HepG2 (cell line): ENCODE measurements around the gene TRIM54. TPM values are rescaled to one million over a fixed set of nuclear protein-coding genes. Genes with fewer than 3 reads are reported as not detected.
A peak's percentile ranks its signal among the peaks of the same experiment; 100 is the strongest.

Source experiments
- CBX5 ChIP-seq: sonication (generic); formaldehyde crosslinking; IDR thresholded peaks from 2 replicates; pipeline ENCODE4 v1.4.0; 2020; ENCODE audit warnings: missing genetic modification reagents, borderline replicate concordance
- CENPT ChIP-seq: sonication (generic); formaldehyde crosslinking; IDR thresholded peaks from 2 replicates; pipeline ENCODE4 v1.8.0; 2022; ENCODE audit warnings: low read depth, mild to moderate bottlenecking, moderate library complexity, missing genetic modification reagents
- EEA1 ChIP-seq: sonication (generic); formaldehyde crosslinking; IDR thresholded peaks from 2 replicates; pipeline ENCODE4 v1.5.1; 2020; ENCODE audit warnings: mild to moderate bottlenecking, missing genetic modification reagents, borderline replicate concordance
- GFI1 ChIP-seq: sonication (generic); formaldehyde crosslinking; IDR thresholded peaks from 2 replicates; pipeline ENCODE4 v1.5.0; 2020; ENCODE audit warnings: missing genetic modification reagents, mild to moderate bottlenecking, borderline replicate concordance
- GPN1 ChIP-seq: sonication (generic); formaldehyde crosslinking; IDR thresholded peaks from 2 replicates; pipeline ENCODE4 v1.5.1; 2020; ENCODE audit warnings: missing genetic modification reagents, borderline replicate concordance
- HES4 ChIP-seq: sonication (generic); formaldehyde crosslinking; IDR thresholded peaks from 2 replicates; pipeline ENCODE4 v1.9.0; 2021; ENCODE audit warnings: mild to moderate bottlenecking, missing genetic modification reagents, borderline replicate concordance
- HOXA5 ChIP-seq: sonication (generic); formaldehyde crosslinking; IDR thresholded peaks from 2 replicates; pipeline ENCODE4 v1.4.0; 2020; ENCODE audit warnings: missing genetic modification reagents
- KAT2B ChIP-seq: fragments of 150-350 bp; IDR thresholded peaks from 2 replicates; pipeline ENCODE4 v1.6.1; 2014; ENCODE audit warnings: low read depth, low read length, borderline replicate concordance
- NFIB ChIP-seq: sonication (generic); formaldehyde crosslinking; IDR thresholded peaks from 2 replicates; pipeline ENCODE4 v1.9.0; 2021; ENCODE audit warnings: missing genetic modification reagents, mild to moderate bottlenecking, borderline replicate concordance
- NFKBIZ ChIP-seq: IDR thresholded peaks from 2 replicates; pipeline ENCODE4 v1.6.1; 2018; ENCODE audit warnings: missing genetic modification reagents, missing compliant biosample characterization
- PHF20 ChIP-seq: sonication (generic); formaldehyde crosslinking; IDR thresholded peaks from 2 replicates; pipeline ENCODE4 v1.5.0; 2020; ENCODE audit warnings: mild to moderate bottlenecking, missing genetic modification reagents
- PRPF4 ChIP-seq: fragments of 200-400 bp; formaldehyde crosslinking; IDR thresholded peaks from 2 replicates; pipeline ENCODE4 v1.6.1; 2016; ENCODE audit warnings: low read length, low read depth; ENCODE audit not compliant: poor library complexity, severe bottlenecking
- RFX1 ChIP-seq: fragments of 450-650 bp; IDR thresholded peaks from 2 replicates; pipeline ENCODE4 v1.6.1; 2017
- SRY ChIP-seq: sonication (generic); formaldehyde crosslinking; IDR thresholded peaks from 2 replicates; pipeline ENCODE4 v1.8.0; 2022; ENCODE audit warnings: mild to moderate bottlenecking, missing genetic modification reagents
- SUZ12 ChIP-seq: fragments of 150-350 bp; IDR thresholded peaks from 2 replicates; pipeline ENCODE4 v1.6.1; 2014; ENCODE audit warnings: low read depth, low read length
- TRIM24 ChIP-seq: sonication (generic); formaldehyde crosslinking; IDR thresholded peaks from 2 replicates; pipeline ENCODE4 v1.8.0; 2022; ENCODE audit warnings: mild to moderate bottlenecking, missing genetic modification reagents
- ZBTB21 ChIP-seq: sonication (generic); formaldehyde crosslinking; IDR thresholded peaks from 2 replicates; pipeline ENCODE4 v1.4.0; 2020; ENCODE audit warnings: missing genetic modification reagents
- ZFP36 ChIP-seq: fragments of 150-350 bp; IDR thresholded peaks from 2 replicates; pipeline ENCODE4 v1.6.1; 2018; ENCODE audit warnings: borderline replicate concordance, low read length, low read depth; ENCODE audit not compliant: partially characterized antibody
- ZMAT3 ChIP-seq: sonication (generic); formaldehyde crosslinking; conservative IDR thresholded peaks from 2 replicates; pipeline ENCODE4 v1.7.0; 2021; ENCODE audit warnings: missing genetic modification reagents
- ZNF121 ChIP-seq: sonication (generic); formaldehyde crosslinking; IDR thresholded peaks from 2 replicates; pipeline ENCODE4 v1.5.0; 2020; ENCODE audit warnings: mild to moderate bottlenecking, missing genetic modification reagents
- ZNF263 ChIP-seq: sonication (generic); formaldehyde crosslinking; IDR thresholded peaks from 2 replicates; pipeline ENCODE4 v1.4.0; 2020; ENCODE audit warnings: missing genetic modification reagents
- ZNF430 ChIP-seq: sonication (generic); formaldehyde crosslinking; IDR thresholded peaks from 2 replicates; pipeline ENCODE4 v1.9.0; 2021; ENCODE audit warnings: mild to moderate bottlenecking, missing genetic modification reagents
- polyA plus RNA-seq, 8 experiments: library from polyadenylated mRNA; depleted of rRNA in 3 of 8; stranded (reverse) in 7 of 8; unstranded in 1 of 8; fragments of >200 nt; fragmentation: Illumina TruSeq in 4 of 8; extraction: Trizol in 4 of 8; gene quantifications; 2 replicates each; pipeline versions ENCODE4 v1.2.1 to v1.2.3, GENCODE V29; 2011 to 2016; ENCODE audit warnings: low read depth in 4 of 8, missing spikeins in 1 of 8, mixed read lengths in 1 of 8; ENCODE audit not compliant: insufficient read depth in 1 of 8
- total RNA-seq, 5 experiments: library from RNA; depleted of rRNA; stranded (reverse); fragments of >200 nt; fragmentation: Illumina TruSeq; extraction: Trizol; gene quantifications; 2 replicates each; pipeline ENCODE4 v1.2.3, GENCODE V29; 2016; ENCODE audit warnings: low read depth in 1 of 5
- TF ChIP-seq, protein P1 (sequence below): sonication (generic); formaldehyde crosslinking; IDR thresholded peaks from 2 replicates; pipeline ENCODE4 v1.8.0; 2022; ENCODE audit warnings: missing genetic modification reagents, low read depth, mild to moderate bottlenecking, borderline replicate concordance
- TF ChIP-seq, protein P2 (sequence below): sonication (generic); formaldehyde crosslinking; IDR thresholded peaks from 2 replicates; pipeline ENCODE4 v1.4.0; 2020; ENCODE audit warnings: missing genetic modification reagents; ENCODE audit errors: not compliant biosample characterization
- TF ChIP-seq, protein P3 (sequence below): sonication (generic); formaldehyde crosslinking; IDR thresholded peaks from 2 replicates; pipeline ENCODE4 v1.4.0; 2020; ENCODE audit warnings: mild to moderate bottlenecking, missing genetic modification reagents
- TF ChIP-seq, protein P4 (sequence below): sonication (generic); IDR thresholded peaks from 2 replicates; pipeline ENCODE4 v1.6.1; 2016; ENCODE audit warnings: low read depth, borderline replicate concordance
- TF ChIP-seq, protein P5 (sequence below): sonication (generic); formaldehyde crosslinking; IDR thresholded peaks from 2 replicates; pipeline ENCODE4 v1.4.0; 2020; ENCODE audit warnings: missing genetic modification reagents

TRIM54 gene
- total and polyA plus RNA-seq, 2 of the 13 experiments (the other 11 are each of a cell fraction or from before 2014, with no cell fraction given), result 0.07 to 0.13 TPM

DNA sequence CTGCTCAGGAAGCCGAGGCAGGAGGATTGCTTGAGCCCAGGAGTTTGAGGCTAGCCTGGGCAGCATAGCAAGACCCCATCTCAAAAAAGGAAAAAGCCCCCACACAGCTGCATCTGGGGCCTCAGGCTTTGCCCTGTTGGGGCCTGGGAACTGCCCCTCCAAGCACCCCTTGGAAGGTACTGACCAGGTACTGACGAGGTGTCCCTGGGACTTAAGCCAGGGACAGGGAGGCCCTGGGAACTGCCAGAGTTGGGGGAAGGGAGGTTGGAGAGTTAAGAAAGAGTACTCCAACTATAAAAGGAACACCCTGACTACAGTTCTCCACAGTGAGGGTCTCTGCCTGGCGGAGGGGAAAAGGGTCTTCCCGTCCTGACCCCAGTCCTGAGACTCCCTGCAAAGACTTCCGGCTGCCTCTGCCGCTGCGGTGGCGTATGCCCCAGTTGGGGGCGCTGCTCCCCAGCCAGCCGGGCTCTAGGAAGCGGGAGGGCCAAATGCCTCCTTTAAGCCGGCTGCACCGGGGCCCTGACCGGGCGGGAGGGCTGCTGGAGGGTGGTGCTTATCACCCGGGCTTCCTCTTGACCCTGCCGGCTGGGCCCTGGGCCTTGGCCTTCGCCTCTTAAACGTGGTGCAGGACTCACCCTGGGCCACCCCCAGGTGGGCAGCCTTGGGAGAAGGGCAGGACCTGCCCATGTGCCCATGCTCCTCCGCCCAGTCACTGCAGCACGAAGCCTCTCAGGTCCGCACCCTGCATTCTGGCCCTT lies 32.2 kb upstream of the TRIM54 start (continued):
- TF ChIP-seq, protein P1, sequence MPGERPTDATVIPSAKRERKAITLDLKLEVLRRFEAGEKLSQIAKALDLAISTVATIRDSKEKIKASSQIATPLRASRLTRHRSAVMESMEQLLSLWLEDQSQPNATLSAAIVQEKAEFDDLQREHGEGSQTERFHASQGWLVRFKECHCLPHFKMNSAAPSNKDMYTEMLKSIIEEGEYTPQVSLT (CRISPR knock-in tag), result no peak
- TF ChIP-seq PHF20 (CRISPR knock-in tag), result peak; percentile 46; the same call in 1 of the 2 replicates
- peak; percentile 99 for TF ChIP-seq ZNF121
- no peak for TF ChIP-seq ZBTB21
- TF ChIP-seq HOXA5 (CRISPR knock-in tag), result peak; percentile 83; the same call in 1 of the 2 replicates
- no peak for TF ChIP-seq CENPT (CRISPR knock-in tag)
- TF ChIP-seq EEA1 (CRISPR knock-in tag), result no peak
- TF ChIP-seq GFI1, result peak; percentile 62; the same call in 1 of the 2 replicates
- no peak for TF ChIP-seq ZFP36
- no peak for TF ChIP-seq ZMAT3 (CRISPR knock-in tag)
- no peak for TF ChIP-seq NFIB (CRISPR knock-in tag)
- no peak for TF ChIP-seq TRIM24
- TF ChIP-seq, protein P2, sequence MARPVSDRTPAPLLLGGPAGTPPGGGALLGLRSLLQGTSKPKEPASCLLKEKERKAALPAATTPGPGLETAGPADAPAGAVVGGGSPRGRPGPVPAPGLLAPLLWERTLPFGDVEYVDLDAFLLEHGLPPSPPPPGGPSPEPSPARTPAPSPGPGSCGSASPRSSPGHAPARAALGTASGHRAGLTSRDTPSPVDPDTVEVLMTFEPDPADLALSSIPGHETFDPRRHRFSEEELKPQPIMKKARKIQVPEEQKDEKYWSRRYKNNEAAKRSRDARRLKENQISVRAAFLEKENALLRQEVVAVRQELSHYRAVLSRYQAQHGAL (CRISPR knock-in tag), result no peak
- TF ChIP-seq PRPF4, result no peak
- TF ChIP-seq, protein P3, sequence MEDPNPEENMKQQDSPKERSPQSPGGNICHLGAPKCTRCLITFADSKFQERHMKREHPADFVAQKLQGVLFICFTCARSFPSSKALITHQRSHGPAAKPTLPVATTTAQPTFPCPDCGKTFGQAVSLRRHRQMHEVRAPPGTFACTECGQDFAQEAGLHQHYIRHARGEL (CRISPR knock-in tag), result no peak
- TF ChIP-seq, protein P4, sequence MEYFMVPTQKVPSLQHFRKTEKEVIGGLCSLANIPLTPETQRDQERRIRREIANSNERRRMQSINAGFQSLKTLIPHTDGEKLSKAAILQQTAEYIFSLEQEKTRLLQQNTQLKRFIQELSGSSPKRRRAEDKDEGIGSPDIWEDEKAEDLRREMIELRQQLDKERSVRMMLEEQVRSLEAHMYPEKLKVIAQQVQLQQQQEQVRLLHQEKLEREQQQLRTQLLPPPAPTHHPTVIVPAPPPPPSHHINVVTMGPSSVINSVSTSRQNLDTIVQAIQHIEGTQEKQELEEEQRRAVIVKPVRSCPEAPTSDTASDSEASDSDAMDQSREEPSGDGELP, result peak; percentile 52; the same call in 1 of the 2 replicates
- no peak; the same call in 1 of the 2 replicates for TF ChIP-seq HES4 (CRISPR knock-in tag)
- TF ChIP-seq RFX1, result no peak
- no peak for TF ChIP-seq NFKBIZ (CRISPR knock-in tag)
- no peak for TF ChIP-seq SRY (CRISPR knock-in tag)
- no peak for TF ChIP-seq SUZ12
- peak; percentile 51 for TF ChIP-seq ZNF263 (CRISPR knock-in tag)
- TF ChIP-seq KAT2B, result no peak
- TF ChIP-seq GPN1, result no peak
- TF ChIP-seq, protein P5, sequence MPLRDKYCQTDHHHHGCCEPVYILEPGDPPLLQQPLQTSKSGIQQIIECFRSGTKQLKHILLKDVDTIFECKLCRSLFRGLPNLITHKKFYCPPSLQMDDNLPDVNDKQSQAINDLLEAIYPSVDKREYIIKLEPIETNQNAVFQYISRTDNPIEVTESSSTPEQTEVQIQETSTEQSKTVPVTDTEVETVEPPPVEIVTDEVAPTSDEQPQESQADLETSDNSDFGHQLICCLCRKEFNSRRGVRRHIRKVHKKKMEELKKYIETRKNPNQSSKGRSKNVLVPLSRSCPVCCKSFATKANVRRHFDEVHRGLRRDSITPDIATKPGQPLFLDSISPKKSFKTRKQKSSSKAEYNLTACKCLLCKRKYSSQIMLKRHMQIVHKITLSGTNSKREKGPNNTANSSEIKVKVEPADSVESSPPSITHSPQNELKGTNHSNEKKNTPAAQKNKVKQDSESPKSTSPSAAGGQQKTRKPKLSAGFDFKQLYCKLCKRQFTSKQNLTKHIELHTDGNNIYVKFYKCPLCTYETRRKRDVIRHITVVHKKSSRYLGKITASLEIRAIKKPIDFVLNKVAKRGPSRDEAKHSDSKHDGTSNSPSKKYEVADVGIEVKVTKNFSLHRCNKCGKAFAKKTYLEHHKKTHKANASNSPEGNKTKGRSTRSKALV, result peak; percentile 52; the same call in 1 of the 2 replicates
- peak; percentile 42; the same call in 1 of the 2 replicates for TF ChIP-seq CBX5
- peak; percentile 52; the same call in 1 of the 2 replicates for TF ChIP-seq ZNF430 (CRISPR knock-in tag)
